OCI-LY3 (cell line): Measurements from ENCODE around the gene SH3GLB2.

Experiments used
- CTCF ChIP-seq: fragments of 200-600, 300-600 bp; sonication (generic); IDR thresholded peaks from 2 replicates; pipeline ENCODE4 v1.5.1; 2014; ENCODE audit warnings: antibody characterized with exemption, low read length, low read depth
- EZH2phosphoT487 ChIP-seq: fragments of 200-600 bp; shearing (Covaris generic); IDR thresholded peaks from 2 replicates; pipeline ENCODE4 v1.6.1; 2018; ENCODE audit warnings: antibody characterized with exemption, mixed run types, low read depth

DNA sequence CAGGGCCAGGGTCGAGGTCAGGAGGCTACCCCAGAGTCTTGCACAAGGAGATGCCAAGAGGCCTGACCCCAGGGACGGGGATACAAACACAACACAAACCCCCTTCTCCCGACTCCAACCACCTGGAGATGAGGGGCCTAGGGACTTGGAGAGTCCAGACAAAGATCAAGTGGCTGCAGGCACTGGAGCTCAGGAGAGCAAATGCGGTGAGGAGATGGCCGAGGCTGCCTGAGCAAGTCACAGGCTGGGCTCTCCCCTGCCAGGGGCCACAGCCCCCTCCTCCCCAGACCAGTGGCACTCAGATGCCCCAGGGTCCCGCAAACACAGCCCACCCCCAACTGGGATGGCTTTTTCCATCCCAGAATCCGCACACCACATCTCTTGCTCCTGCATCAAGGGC is 15.8 kb downstream of the SH3GLB2 start:
- no peak for TF ChIP-seq CTCF
- TF ChIP-seq EZH2phosphoT487, result no peak
